IPS DF 4.7 (cell line): ENCODE measurements around the gene AMBN.

ENCODE experiments used
- DNase-seq: peaks from one replicate; pipeline ENCODE4 v3.0.0-alpha.2; 2013; ENCODE audit warnings: low spot score; ENCODE audit errors: extremely low read depth

The AMBN gene

GRCh38 chr4:70591955-70592582 lies at the start of gene AMBN:
Gene AMBN (plus strand): TSS chr4:70592256. CDS start chr4:70592359, 103 bp downstream.
- no peak for DNase-seq

GRCh38 chr4:70544279-70544868 lies 47.7 kb upstream of the AMBN start:
- DNase-seq: no peak

GRCh38 chr4:70556856-70557255 lies 35.2 kb upstream of the AMBN start:
- DNase-seq: no peak

- no peak for DNase-seq
Measured at GRCh38 chr4:70559211-70559830, 32.7 kb upstream of the AMBN start.

GRCh38 chr4:70559924-70560323 lies 32.1 kb upstream of the AMBN start:
- DNase-seq: no peak

- no peak for DNase-seq
Measured at GRCh38 chr4:70564033-70564432, 28.0 kb upstream of the AMBN start.

- no peak for DNase-seq
Measured at GRCh38 chr4:70570796-70571195, 21.3 kb upstream of the AMBN start.

- DNase-seq: no peak
Measured at GRCh38 chr4:70571772-70572171, 20.3 kb upstream of the AMBN start.

GRCh38 chr4:70575964-70576363 lies 16.1 kb upstream of the AMBN start:
- no peak for DNase-seq

- DNase-seq: no peak
Measured at GRCh38 chr4:70577220-70577927, 14.7 kb upstream of the AMBN start.

GRCh38 chr4:70581980-70582379 lies 10.1 kb upstream of the AMBN start:
- DNase-seq: no peak

- no peak for DNase-seq
Measured at GRCh38 chr4:70583952-70584834, 7.9 kb upstream of the AMBN start.

GRCh38 chr4:70586841-70587240 lies 5.2 kb upstream of the AMBN start:
- no peak for DNase-seq

- DNase-seq: no peak
Measured at GRCh38 chr4:70589785-70590184, 2.3 kb upstream of the AMBN start.

- DNase-seq: no peak
Measured at GRCh38 chr4:70594196-70594595, 2.1 kb downstream of the AMBN start.

- DNase-seq: no peak
Measured at GRCh38 chr4:70600305-70600704, 8.2 kb downstream of the AMBN start.

- DNase-seq: no peak
Measured at GRCh38 chr4:70600977-70601376, 8.9 kb downstream of the AMBN start.

- DNase-seq: peak; percentile 51
Measured at GRCh38 chr4:70601422-70602039, 9.5 kb downstream of the AMBN start.

- no peak for DNase-seq
Measured at GRCh38 chr4:70603856-70604255, 11.8 kb downstream of the AMBN start.

- no peak for DNase-seq
Measured at GRCh38 chr4:70606459-70606858, 14.4 kb downstream of the AMBN start.

GRCh38 chr4:70607334-70607853 lies 15.3 kb downstream of the AMBN start:
- DNase-seq: no peak
